Smooth muscle cell (in vitro differentiated cells): ENCODE measurements around the gene HLA-DPB1. TPM values are rescaled to one million over a fixed set of nuclear protein-coding genes. Genes with fewer than 3 reads are reported as not detected.

ENCODE experiments used
- DNase-seq: peaks from one replicate; lab custom pipeline; 2025; ENCODE audit not compliant: unreplicated experiment; lab: John Stamatoyannopoulos, UW
- H2AFZ ChIP-seq: fragments of 200-600 bp; sonication (generic); 2 replicates; pipeline ENCODE4 v1.6.0; 2016; ENCODE audit warnings: antibody characterized with exemption, low read depth, mild to moderate bottlenecking
- H3F3A ChIP-seq: fragments of 200-600 bp; sonication (generic); 2 replicates; pipeline ENCODE4 v1.6.0; 2017; ENCODE audit warnings: antibody characterized with exemption, low read depth
- H3K27ac ChIP-seq: fragments of 200-600 bp; sonication (generic); 2 replicates; pipeline ENCODE4 v1.5.1; 2016; ENCODE audit warnings: low read depth, mild to moderate bottlenecking
- H3K27me3 ChIP-seq: fragments of 200-600 bp; sonication (generic); 2 replicates; pipeline ENCODE4 v1.6.1; 2016; ENCODE audit warnings: low read depth, mild to moderate bottlenecking
- H3K36me3 ChIP-seq: fragments of 200-600 bp; sonication (generic); 2 replicates; pipeline ENCODE4 v1.5.1; 2016; ENCODE audit warnings: low read depth
- H3K4me1 ChIP-seq: fragments of 200-600 bp; sonication (generic); 2 replicates; pipeline ENCODE4 v1.5.1; 2016; ENCODE audit warnings: low read depth
- H3K4me2 ChIP-seq: fragments of 200-600 bp; sonication (generic); 2 replicates; pipeline ENCODE4 v1.6.0; 2016; ENCODE audit warnings: mild to moderate bottlenecking
- H3K4me3 ChIP-seq: fragments of 200-600 bp; sonication (generic); 2 replicates; pipeline ENCODE4 v1.5.1; 2016; ENCODE audit warnings: mild to moderate bottlenecking
- H3K79me2 ChIP-seq: fragments of 200-600 bp; sonication (generic); 2 replicates; pipeline ENCODE4 v1.6.0; 2016; ENCODE audit warnings: low read depth, mild to moderate bottlenecking
- H3K9ac ChIP-seq: fragments of 200-600 bp; sonication (generic); 2 replicates; pipeline ENCODE4 v1.6.0; 2016; ENCODE audit warnings: low read depth
- H3K9me3 ChIP-seq: fragments of 200-600 bp; sonication (generic); replicated peaks from 2 replicates; pipeline ENCODE4 v1.5.1; 2016; ENCODE audit warnings: low read depth
- H4K20me1 ChIP-seq: fragments of 200-600 bp; sonication (generic); 2 replicates; pipeline ENCODE4 v1.6.0; 2016; ENCODE audit warnings: low read depth
- CTCF ChIP-seq: fragments of 200-600 bp; sonication (generic); IDR thresholded peaks from 2 replicates; pipeline ENCODE4 v1.5.1; 2017; ENCODE audit warnings: borderline replicate concordance, mild to moderate bottlenecking, antibody characterized with exemption; ENCODE audit not compliant: insufficient read depth, poor library complexity, severe bottlenecking
- WGBS: methylation state at CpG from one replicate; pipeline ENCODE4 v1.1.7; 2016; ENCODE audit warnings: low lambda C conversion rate; 5-methylcytosine and 5-hydroxymethylcytosine counted together
- polyA plus RNA-seq: library from polyadenylated mRNA; unstranded; fragments of >200 nt; fragmentation: Nextera tagmentation; extraction: Ambion mirVana; gene quantifications from 2 replicates; pipeline ENCODE4 v1.2.1, GENCODE V29; 2016
- total RNA-seq: library from RNA; depleted of rRNA; stranded (reverse); fragments of >200 nt; gene quantifications from 2 replicates; pipeline ENCODE4 v1.2.3, GENCODE V29; 2014

Gene HLA-DPB1
- total RNA-seq: 10.8 and 14.8 TPM in 2 replicates
- 19.4 and 20.3 TPM in 2 replicates for polyA plus RNA-seq

DNA sequence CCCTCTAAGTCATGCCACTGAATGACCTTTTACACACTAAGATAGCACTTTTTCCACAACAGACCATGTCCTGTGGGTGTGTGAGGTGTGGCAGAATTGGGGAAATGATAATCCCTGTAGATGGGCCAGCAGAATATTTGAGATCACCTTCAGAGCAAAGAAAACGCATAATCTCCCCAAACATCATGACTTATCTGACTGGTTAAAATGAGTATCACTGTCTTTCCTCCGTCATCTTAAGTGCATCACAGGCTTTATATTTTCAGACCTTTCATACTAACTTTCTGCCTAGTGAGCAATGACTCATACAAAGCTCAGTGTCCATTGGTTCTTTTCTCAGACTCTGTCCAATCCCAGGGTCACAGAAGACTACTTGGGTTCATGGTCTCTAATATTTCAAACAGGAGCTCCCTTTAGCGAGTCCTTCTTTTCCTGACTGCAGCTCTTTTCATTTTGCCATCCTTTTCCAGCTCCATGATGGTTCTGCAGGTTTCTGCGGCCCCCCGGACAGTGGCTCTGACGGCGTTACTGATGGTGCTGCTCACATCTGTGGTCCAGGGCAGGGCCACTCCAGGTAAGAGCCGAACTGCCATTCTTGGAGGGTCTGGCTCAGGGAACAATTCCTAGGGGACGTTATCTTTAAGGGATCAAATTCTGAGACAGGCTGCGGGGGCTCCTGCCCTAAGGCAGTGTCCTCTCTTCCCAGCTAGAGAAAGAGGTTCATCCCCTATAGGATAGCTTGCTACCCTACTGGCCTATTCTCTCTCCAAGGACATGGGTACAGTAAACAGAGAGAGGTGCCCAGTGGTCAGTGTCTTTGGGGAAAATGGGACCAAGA is at the start of gene HLA-DPB1:
HLA-DPB1 (plus strand) TSS at position 423 of the 838 bp plus-strand sequence; CDS start at position 475, 52 bp downstream.
- H3K4me3 ChIP-seq: no peak within 1 kb of the TSS
- no peaks in the 10 kb centered on the region for H4K20me1 ChIP-seq
- no peak for DNase-seq
- H3K9me3 ChIP-seq: no peaks in the 10 kb centered on the region
- WGBS: 82% methylated on average over 10 of the region's 10 CpGs
- no peak within 1 kb of the TSS for H3K4me2 ChIP-seq
- H3K36me3 ChIP-seq: no peaks in the 10 kb centered on the region
- no peak within 1 kb of the TSS for H3K27ac ChIP-seq
- no peaks in the 10 kb centered on the region for H3F3A ChIP-seq
- TF ChIP-seq CTCF: no peak
- no peaks in the 10 kb centered on the region for H3K79me2 ChIP-seq
- H3K9ac ChIP-seq: no peak within 1 kb of the TSS
- no peaks in the 10 kb centered on the region for H3K4me1 ChIP-seq
- H2AFZ ChIP-seq: no peak within 1 kb of the TSS
- no peaks in the 10 kb centered on the region for H3K27me3 ChIP-seq

- Histone ChIP-seq H3K4me3 (no peak overlapping the region), H3K4me1 (no peaks in the 10 kb centered on the region), H4K20me1 (no peaks in the 10 kb centered on the region), H3F3A (no peaks in the 10 kb centered on the region), H2AFZ (no peak overlapping the region), H3K9me3 (no peaks in the 10 kb centered on the region), H3K4me2 (no peak overlapping the region), H3K27ac (no peak overlapping the region), H3K36me3 (no peaks in the 10 kb centered on the region), H3K9ac (no peak overlapping the region), H3K79me2 (no peaks in the 10 kb centered on the region), H3K27me3 (peaks cover 46% of the 10 kb centered on the region)
- 32% methylated on average over 1 of the region's 1 CpG for WGBS
- DNase-seq: no peak
- no peak for TF ChIP-seq CTCF
Measured at GRCh38 chr6:33028220-33028849, 47.5 kb upstream of the HLA-DPB1 start.

- no peaks in the 10 kb centered on the region for H3F3A ChIP-seq
- peaks cover 50% of the 10 kb centered on the region for H3K27me3 ChIP-seq
- no peak for DNase-seq
- 65% methylated on average over 6 of the region's 6 CpGs for WGBS
- no peaks in the 10 kb centered on the region for H3K79me2 ChIP-seq
- H3K9ac ChIP-seq: no peak overlapping the region
- no peak overlapping the region for H3K27ac ChIP-seq
- no peaks in the 10 kb centered on the region for H4K20me1 ChIP-seq
- H3K9me3 ChIP-seq: no peaks in the 10 kb centered on the region
- no peaks in the 10 kb centered on the region for H3K36me3 ChIP-seq
- H3K4me2 ChIP-seq: no peak overlapping the region
- no peak overlapping the region for H2AFZ ChIP-seq
- no peaks in the 10 kb centered on the region for H3K4me1 ChIP-seq
- no peak overlapping the region for H3K4me3 ChIP-seq
- no peak for TF ChIP-seq CTCF
Measured at GRCh38 chr6:33029328-33030184, 46.2 kb upstream of the HLA-DPB1 start.
